Measurements from ENCODE around the gene GATA2.

GATA2 gene

DNA sequence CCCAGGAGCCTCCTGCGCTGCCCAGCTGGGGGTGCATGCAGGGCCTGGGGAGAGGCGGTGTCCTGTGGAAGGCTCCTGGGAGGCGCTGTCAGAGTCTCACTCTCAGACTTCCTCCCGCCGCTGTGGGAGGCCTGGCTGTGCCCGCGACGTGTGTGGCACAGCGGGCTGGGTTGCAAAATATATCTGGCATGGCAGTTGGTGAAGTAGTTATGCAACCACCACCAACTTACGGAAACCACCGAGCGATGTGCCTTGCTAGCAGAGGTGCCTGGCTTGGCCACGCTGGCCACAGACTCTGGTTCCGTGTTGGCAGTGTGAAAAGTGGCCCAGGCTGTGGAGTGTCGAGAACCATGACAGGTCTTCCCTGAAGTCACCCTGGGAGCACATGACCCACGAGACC is 30.6 kb upstream of the GATA2 start:
- H3K4me3 ChIP-seq (ENCODE audit: low read length), result no peak overlapping the region
- TF ChIP-seq, protein P1, sequence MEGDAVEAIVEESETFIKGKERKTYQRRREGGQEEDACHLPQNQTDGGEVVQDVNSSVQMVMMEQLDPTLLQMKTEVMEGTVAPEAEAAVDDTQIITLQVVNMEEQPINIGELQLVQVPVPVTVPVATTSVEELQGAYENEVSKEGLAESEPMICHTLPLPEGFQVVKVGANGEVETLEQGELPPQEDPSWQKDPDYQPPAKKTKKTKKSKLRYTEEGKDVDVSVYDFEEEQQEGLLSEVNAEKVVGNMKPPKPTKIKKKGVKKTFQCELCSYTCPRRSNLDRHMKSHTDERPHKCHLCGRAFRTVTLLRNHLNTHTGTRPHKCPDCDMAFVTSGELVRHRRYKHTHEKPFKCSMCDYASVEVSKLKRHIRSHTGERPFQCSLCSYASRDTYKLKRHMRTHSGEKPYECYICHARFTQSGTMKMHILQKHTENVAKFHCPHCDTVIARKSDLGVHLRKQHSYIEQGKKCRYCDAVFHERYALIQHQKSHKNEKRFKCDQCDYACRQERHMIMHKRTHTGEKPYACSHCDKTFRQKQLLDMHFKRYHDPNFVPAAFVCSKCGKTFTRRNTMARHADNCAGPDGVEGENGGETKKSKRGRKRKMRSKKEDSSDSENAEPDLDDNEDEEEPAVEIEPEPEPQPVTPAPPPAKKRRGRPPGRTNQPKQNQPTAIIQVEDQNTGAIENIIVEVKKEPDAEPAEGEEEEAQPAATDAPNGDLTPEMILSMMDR (conservative IDR thresholded peaks at IDR 0.05; ENCODE audit: low read length), result no peak
- DNase-seq (ENCODE audit: low read depth), result no peak

GRCh38 chr3:128521715-128522114 is 28.7 kb upstream of the GATA2 start:
- H3K4me3 ChIP-seq (ENCODE audit: low read length), result no peak overlapping the region
- TF ChIP-seq, protein P1 (conservative IDR thresholded peaks at IDR 0.05; ENCODE audit: low read length), result no peak
- no peak for DNase-seq (ENCODE audit: low read depth)

GRCh38 chr3:128518587-128519490 is 25.8 kb upstream of the GATA2 start:
- no peak for DNase-seq (ENCODE audit: low read depth)
- TF ChIP-seq, protein P1 (conservative IDR thresholded peaks at IDR 0.05; ENCODE audit: low read length), result no peak
- H3K4me3 ChIP-seq (ENCODE audit: low read length), result no peak overlapping the region

DNA sequence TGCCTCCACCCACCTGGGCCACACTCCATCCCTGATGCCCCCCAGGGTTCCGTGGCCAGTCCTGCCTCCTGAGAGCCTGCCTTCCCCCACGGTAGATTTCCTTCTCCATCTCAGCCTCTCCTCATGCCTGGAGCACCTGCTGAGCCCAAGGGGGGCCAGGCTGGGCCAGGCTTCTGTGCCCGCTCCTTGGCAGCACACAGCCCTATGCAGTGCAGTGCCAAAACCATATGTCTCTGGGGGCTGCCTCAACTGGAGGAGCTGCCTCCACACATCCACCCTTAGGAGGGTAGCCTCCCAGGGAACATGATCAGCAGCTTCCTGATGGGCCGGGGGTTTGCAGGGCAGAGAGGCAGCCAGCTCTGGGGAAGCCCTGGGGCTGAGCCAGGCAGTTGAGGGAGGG is 24.6 kb upstream of the GATA2 start:
- H3K4me3 ChIP-seq (ENCODE audit: low read length), result no peak overlapping the region
- TF ChIP-seq, protein P1 (conservative IDR thresholded peaks at IDR 0.05; ENCODE audit: low read length), result no peak
- no peak for DNase-seq (ENCODE audit: low read depth)

GRCh38 chr3:128515967-128516366 is 23.0 kb upstream of the GATA2 start:
- DNase-seq (ENCODE audit: low read depth), result no peak
- no peak overlapping the region for H3K4me3 ChIP-seq (ENCODE audit: low read length)
- TF ChIP-seq, protein P1 (conservative IDR thresholded peaks at IDR 0.05; ENCODE audit: low read length), result no peak

GRCh38 chr3:128508852-128509251 is 15.9 kb upstream of the GATA2 start:
- TF ChIP-seq, protein P1 (conservative IDR thresholded peaks at IDR 0.05; ENCODE audit: low read length), result no peak
- H3K4me3 ChIP-seq (ENCODE audit: low read length), result no peak overlapping the region
- no peak for DNase-seq (ENCODE audit: low read depth)

DNA sequence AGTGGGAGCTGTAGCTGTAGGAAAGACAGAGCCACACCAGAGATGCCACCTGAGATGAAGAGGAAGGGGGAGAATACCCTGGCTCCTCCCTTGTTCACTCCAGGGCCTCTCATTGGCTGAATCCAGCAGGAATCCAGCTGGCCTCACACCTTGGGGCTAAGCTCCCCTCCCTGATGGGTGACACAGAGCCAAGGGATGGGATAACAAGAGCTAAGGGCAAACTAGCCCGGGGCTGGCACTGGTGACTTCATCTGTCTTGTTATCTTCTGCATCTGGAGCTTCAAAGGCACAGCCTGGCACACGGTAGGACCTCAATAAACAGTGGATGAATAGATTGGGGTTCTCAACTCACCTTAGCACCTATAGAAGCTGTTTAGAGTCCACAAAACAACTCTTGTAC is 13.8 kb upstream of the GATA2 start:
- no peak overlapping the region for H3K4me3 ChIP-seq (ENCODE audit: low read length)
- DNase-seq (ENCODE audit: low read depth), result no peak
- TF ChIP-seq, protein P1 (conservative IDR thresholded peaks at IDR 0.05; ENCODE audit: low read length), result no peak
